ENCODE measurements around the gene PXDN. TPM values are rescaled to one million over a fixed set of nuclear protein-coding genes. Genes with fewer than 3 reads are reported as not detected.

The PXDN gene
- total RNA-seq, 1 donor from 2014 or later: 150 TPM

GRCh38 chr2:1742681-1743395, 1.5 kb downstream of the PXDN start:
- DNase-seq (ENCODE audit: extremely low spot score, unreplicated experiment): peak; percentile 82
- peak overlapping the region; percentile 97 for H3K4me3 Mint-ChIP-seq
- H3K27ac Mint-ChIP-seq: peak overlapping the region; percentile 95
- no peaks in the 10 kb centered on the region for H3K9me3 Mint-ChIP-seq
- peaks cover 12% of the 10 kb centered on the region for H3K4me1 Mint-ChIP-seq (ENCODE audit: unreplicated experiment)
- peaks cover 21% of the 10 kb centered on the region for H3K27me3 Mint-ChIP-seq
- peak; percentile 50 for TF ChIP-seq CTCF (conservative IDR thresholded peaks at IDR 0.05)
- H3K36me3 Mint-ChIP-seq: peaks cover 16% of the 10 kb centered on the region

GRCh38 chr2:1742301-1742680, 2.0 kb downstream of the PXDN start:
- H3K27ac Mint-ChIP-seq: peak overlapping the region; percentile 76
- no peak for DNase-seq (ENCODE audit: extremely low spot score, unreplicated experiment)
- H3K4me3 Mint-ChIP-seq: peak overlapping the region; percentile 97
- peaks cover 17% of the 10 kb centered on the region for H3K27me3 Mint-ChIP-seq
- H3K36me3 Mint-ChIP-seq: peaks cover 16% of the 10 kb centered on the region
- TF ChIP-seq CTCF (conservative IDR thresholded peaks at IDR 0.05): no peak
- H3K4me1 Mint-ChIP-seq (ENCODE audit: unreplicated experiment): peaks cover 12% of the 10 kb centered on the region
- H3K9me3 Mint-ChIP-seq: no peaks in the 10 kb centered on the region

- peaks cover 14% of the 10 kb centered on the region for H3K27me3 Mint-ChIP-seq
- H3K36me3 Mint-ChIP-seq: peaks cover 18% of the 10 kb centered on the region
- peaks cover 12% of the 10 kb centered on the region for H3K4me1 Mint-ChIP-seq (ENCODE audit: unreplicated experiment)
- no peak for TF ChIP-seq CTCF (conservative IDR thresholded peaks at IDR 0.05)
- H3K27ac Mint-ChIP-seq: peak overlapping the region; percentile 76
- no peaks in the 10 kb centered on the region for H3K9me3 Mint-ChIP-seq
- H3K4me3 Mint-ChIP-seq: peak overlapping the region; percentile 97
- no peak for DNase-seq (ENCODE audit: extremely low spot score, unreplicated experiment)
Observed at GRCh38 chr2:1741851-1742250, 2.5 kb downstream of the PXDN start.

- H3K9me3 Mint-ChIP-seq: peaks cover 4% of the 10 kb centered on the region
- TF ChIP-seq CTCF (conservative IDR thresholded peaks at IDR 0.05): no peak
- peaks cover 18% of the 10 kb centered on the region for H3K36me3 Mint-ChIP-seq
- peak; percentile 65 for DNase-seq (ENCODE audit: extremely low spot score, unreplicated experiment)
- peaks cover 12% of the 10 kb centered on the region for H3K4me1 Mint-ChIP-seq (ENCODE audit: unreplicated experiment)
- peaks cover 5% of the 10 kb centered on the region for H3K27me3 Mint-ChIP-seq
- H3K4me3 Mint-ChIP-seq: peak overlapping the region; percentile 70
- H3K27ac Mint-ChIP-seq: peak overlapping the region; percentile 24
Observed at GRCh38 chr2:1740716-1741589, 3.4 kb downstream of the PXDN start.

GRCh38 chr2:1739961-1740715, 4.2 kb downstream of the PXDN start:
- TF ChIP-seq CTCF (conservative IDR thresholded peaks at IDR 0.05): no peak
- H3K4me3 Mint-ChIP-seq: no peak overlapping the region
- peaks cover 3% of the 10 kb centered on the region for H3K27me3 Mint-ChIP-seq
- peak; percentile 62 for DNase-seq (ENCODE audit: extremely low spot score, unreplicated experiment)
- H3K27ac Mint-ChIP-seq: no peak overlapping the region
- peaks cover 12% of the 10 kb centered on the region for H3K4me1 Mint-ChIP-seq (ENCODE audit: unreplicated experiment)
- H3K36me3 Mint-ChIP-seq: peaks cover 23% of the 10 kb centered on the region
- H3K9me3 Mint-ChIP-seq: peaks cover 9% of the 10 kb centered on the region

All from type B pancreatic cell (in vitro differentiated cells).